ENCODE data around the gene SIGLEC1. TPM values are rescaled to one million over a fixed set of nuclear protein-coding genes. Genes with fewer than 3 reads are reported as not detected.

SIGLEC1 gene
- total and polyA plus RNA-seq, 2 of the 4 experiments (the other 2 are of a cell fraction) = not detected

DNA sequence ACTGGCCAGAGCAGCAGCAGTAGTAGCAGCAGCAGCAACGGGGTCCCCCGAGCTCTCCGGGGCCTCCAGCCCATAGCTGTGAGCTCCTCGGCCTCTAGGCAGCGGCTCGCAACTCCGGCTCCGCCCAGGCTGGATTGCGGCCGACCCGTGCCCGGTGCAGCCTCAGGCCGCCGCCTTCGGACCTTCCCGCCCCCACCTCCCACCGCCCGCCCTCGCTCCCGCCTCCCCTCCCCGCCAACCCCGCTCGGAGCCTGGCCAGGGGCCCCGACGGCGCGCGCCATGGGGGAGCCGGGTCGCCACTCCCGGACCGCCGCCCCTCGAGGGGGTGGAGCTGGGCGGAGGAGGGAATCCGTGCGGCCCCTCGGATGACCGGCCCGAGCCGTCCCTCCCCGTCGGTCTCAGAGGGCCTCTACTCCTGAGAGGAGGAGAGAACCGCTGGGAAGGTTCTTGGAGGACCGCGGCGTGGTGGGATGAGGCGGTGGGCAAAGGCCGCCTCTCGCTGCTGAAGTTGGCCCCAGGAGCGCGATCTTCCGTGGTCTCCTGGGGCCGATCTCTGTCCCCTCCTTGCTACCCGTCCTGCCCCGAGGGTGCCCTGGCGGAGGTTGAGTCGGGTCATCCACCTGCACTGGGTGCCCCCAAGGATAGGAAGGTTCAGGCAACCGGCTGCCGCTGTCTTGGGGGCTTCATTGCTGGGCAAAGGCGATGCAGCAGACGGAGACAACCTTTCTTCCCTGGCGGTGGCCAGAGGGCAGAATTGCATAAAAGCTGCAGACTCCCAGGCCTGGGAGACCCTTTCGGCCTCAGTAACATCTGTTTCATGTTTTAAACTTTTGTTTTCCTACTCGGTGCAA is 30.2 kb downstream of the SIGLEC1 start, which contains the start of gene ADAM33 (continued):
- TF ChIP-seq, protein P1, sequence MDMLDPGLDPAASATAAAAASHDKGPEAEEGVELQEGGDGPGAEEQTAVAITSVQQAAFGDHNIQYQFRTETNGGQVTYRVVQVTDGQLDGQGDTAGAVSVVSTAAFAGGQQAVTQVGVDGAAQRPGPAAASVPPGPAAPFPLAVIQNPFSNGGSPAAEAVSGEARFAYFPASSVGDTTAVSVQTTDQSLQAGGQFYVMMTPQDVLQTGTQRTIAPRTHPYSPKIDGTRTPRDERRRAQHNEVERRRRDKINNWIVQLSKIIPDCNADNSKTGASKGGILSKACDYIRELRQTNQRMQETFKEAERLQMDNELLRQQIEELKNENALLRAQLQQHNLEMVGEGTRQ (IDR thresholded peaks at IDR 0.05; ENCODE audit: low read depth, low read length) = no peak
- no peak for TF ChIP-seq FOS (IDR thresholded peaks at IDR 0.05; ENCODE audit: low read depth, low read length)

DNA sequence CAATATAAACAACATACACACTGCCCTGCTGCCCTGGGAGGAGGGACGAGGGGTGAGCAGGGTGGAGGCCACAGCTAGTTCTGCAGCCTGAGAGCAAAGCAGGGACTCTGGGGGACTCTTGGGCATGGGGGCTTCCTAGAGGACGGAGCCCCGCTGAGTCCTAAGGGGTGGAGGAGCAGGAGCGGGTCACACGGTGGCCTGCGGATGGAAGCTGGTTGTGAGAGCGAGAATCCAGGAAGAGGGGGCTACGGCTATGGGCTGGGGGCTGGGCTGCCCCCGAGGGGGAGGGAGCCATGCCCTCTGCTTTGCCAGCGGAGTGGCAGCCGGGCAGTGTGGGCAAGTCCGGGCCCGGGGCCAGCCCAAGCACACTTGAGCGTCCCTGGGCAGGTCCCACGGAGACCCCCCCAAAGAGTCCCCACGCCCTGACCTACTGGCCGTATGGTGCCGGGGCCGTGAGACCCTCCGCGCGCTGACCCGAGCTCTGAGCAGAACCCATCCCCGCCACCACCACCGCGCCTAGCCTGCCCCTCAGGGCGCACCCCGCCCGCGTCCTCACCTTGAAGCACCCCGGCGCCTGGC is 31.0 kb downstream of the SIGLEC1 start:
- ATAC-seq (ENCODE audit: low read depth) (peak; percentile 18; the same call in 1 of the 2 replicates), DNase-seq (no peak)
- ChIA-PET POLR2A (ENCODE audit: unreplicated experiment) (no interaction called here), CTCF (interaction anchor here (0.7 kb wide), 1 partner anchor 20 kb away, joined by 3 read pairs; no protein-coding TSS in a partner anchor)
- Histone ChIP-seq H3K23ac (ENCODE audit: low read depth, low read length) (peak overlapping the region; percentile 4; the same call in 1 of the 2 replicates), H3K14ac (replicated peaks; ENCODE audit: low read depth, low read length) (no peak overlapping the region), H2AK5ac (ENCODE audit: low read depth, low read length) (no peak overlapping the region), H3K4me1 (ENCODE audit: control insufficient read depth, insufficient read depth, low read length) (peaks cover 29% of the 10 kb centered on the region), H3K36me3 (ENCODE audit: control insufficient read depth, insufficient read depth, low read length) (no peaks in the 10 kb centered on the region), H3K9ac (ENCODE audit: low read depth, low read length) (no peak overlapping the region; the same call in 1 of the 2 replicates), H3K4me2 (ENCODE audit: low read depth, low read length) (peak overlapping the region; percentile 31; the same call in 1 of the 2 replicates), H3K9me1 (ENCODE audit: insufficient read depth, low read length) (peaks cover 11% of the 10 kb centered on the region), H4K8ac (ENCODE audit: low read depth in 2 of 2, low read length in 2 of 2) (no peak overlapping the region), H2BK15ac (ENCODE audit: low read depth, low read length) (no peak overlapping the region; the same call in 2 of the 3 replicates), H3K27ac (ENCODE audit: insufficient read depth, low read length) (no peak overlapping the region), H2BK120ac (ENCODE audit: low read depth, low read length) (no peak overlapping the region), H4K91ac (ENCODE audit: insufficient read depth, low read depth, low read length) (no peak overlapping the region; the same call in 1 of the 2 replicates), H4K20me1 (ENCODE audit: insufficient read depth, low read length) (no peaks in the 10 kb centered on the region), H3K18ac (ENCODE audit: low read depth, low read length) (no peak overlapping the region; the same call in 1 of the 2 replicates), H2AFZ (replicated peaks; ENCODE audit: low read length, poor library complexity) (peak overlapping the region; percentile 82), H2BK20ac (ENCODE audit: low read depth, low read length) (no peak overlapping the region), H2BK5ac (ENCODE audit: low read depth, low read length, poor library complexity, severe bottlenecking) (no peak overlapping the region), H3K79me1 (ENCODE audit: low read depth in 1 of 2, low read length in 2 of 2) (no peaks in the 10 kb centered on the region), H3K4me3 (ENCODE audit: insufficient read depth, low read depth, low read length) (no peak overlapping the region; the same call in 1 of the 2 replicates), H4K5ac (ENCODE audit: low read depth, low read length) (no peak overlapping the region), H3K9me3 (ENCODE audit: control insufficient read depth, insufficient read depth, low read length) (no peaks in the 10 kb centered on the region), H3K56ac (ENCODE audit: extremely low read depth, insufficient read depth, low read length) (no peak overlapping the region), H3K4ac (ENCODE audit: low read depth, low read length) (peak overlapping the region; percentile 12; the same call in 1 of the 2 replicates), H2AK9ac (replicated peaks; ENCODE audit: low read depth, low read length, poor library complexity) (no peak overlapping the region), H3K27me3 (ENCODE audit: control insufficient read depth, insufficient read depth, low read length) (peaks cover 2% of the 10 kb centered on the region; the same call in 1 of the 2 replicates)
- intact Hi-C loops (cut with micrococcal nuclease) = no loop called here
- TF ChIP-seq RFX5 (IDR thresholded peaks at IDR 0.05; ENCODE audit: low read depth, low read length) (no peak), BHLHE40 (IDR thresholded peaks at IDR 0.05; ENCODE audit: low read depth, low read length) (no peak), FOS (IDR thresholded peaks at IDR 0.05; ENCODE audit: low read depth, low read length) (no peak), SMC3 (IDR thresholded peaks at IDR 0.05; ENCODE audit: low read depth, low read length) (no peak), POLR2A (IDR thresholded peaks at IDR 0.05; ENCODE audit: low read depth, low read length) (no peak), RAD21 (IDR thresholded peaks at IDR 0.05; ENCODE audit: low read length) (no peak), CEBPB (IDR thresholded peaks at IDR 0.05; ENCODE audit: low read depth, low read length) (no peak), NFE2L2 (IDR thresholded peaks at IDR 0.05; ENCODE audit: low read depth, low read length) (no peak), RCOR1 (IDR thresholded peaks at IDR 0.05; ENCODE audit: insufficient replicate concordance, low read length) (no peak), MXI1 (IDR thresholded peaks at IDR 0.05; ENCODE audit: borderline replicate concordance, low read depth, low read length) (no peak), MAZ (IDR thresholded peaks at IDR 0.05; ENCODE audit: borderline replicate concordance, low read depth, low read length) (no peak), MAFK (IDR thresholded peaks at IDR 0.05; ENCODE audit: low read depth, low read length) (no peak)
- dilution Hi-C loops (cut with HindIII; ENCODE audit: low sequenced_read_pairs, unreplicated experiment) = no loop called here
- BruUV-seq (replicated peaks) = no TSS peak
- in situ Hi-C loops (cut with MboI; ENCODE audit: low sequenced_read_pairs) = no loop called here
- 20% methylated on average over 8 of the region's 32 CpGs; no CpG with 5 or more reads in 1 of the 2 experiments for WGBS, 2 experiments (ENCODE audit: extremely low coverage in 2 of 2, insufficient read length in 1 of 2)

Measured in IMR-90 (cell line).